AG09309 (cell line): ENCODE results near the gene SMARCC2.
"Not testable (repeated sequence)": the region's sequence is repeated elsewhere in the genome, so short reads cannot be mapped to it uniquely, and the experiment has no call there.

ENCODE experiments used
- DNase-seq: peaks from one replicate; pipeline ENCODE4 v3.0.0-alpha.2; 2010; ENCODE audit warnings: low read depth
- H3K4me3 ChIP-seq: 2 replicates; pipeline ENCODE4 v1.5.1; 2011; ENCODE audit warnings: mild to moderate bottlenecking, low read depth, low read length, moderate library complexity; ENCODE audit not compliant: control insufficient read depth
- CTCF ChIP-seq: IDR thresholded peaks from 2 replicates; pipeline ENCODE4 v1.5.1; 2011; ENCODE audit warnings: mild to moderate bottlenecking, low read depth, low read length, inconsistent platforms; ENCODE audit not compliant: insufficient read depth, control insufficient read depth; ENCODE audit errors: missing control alignments

SMARCC2 gene

GRCh38 chr12:56157201-56158028, 31.9 kb downstream of the SMARCC2 start:
- H3K4me3 ChIP-seq = peak overlapping the region; percentile 62
- DNase-seq = peak; percentile 46
- TF ChIP-seq CTCF = peak; percentile 70

DNA sequence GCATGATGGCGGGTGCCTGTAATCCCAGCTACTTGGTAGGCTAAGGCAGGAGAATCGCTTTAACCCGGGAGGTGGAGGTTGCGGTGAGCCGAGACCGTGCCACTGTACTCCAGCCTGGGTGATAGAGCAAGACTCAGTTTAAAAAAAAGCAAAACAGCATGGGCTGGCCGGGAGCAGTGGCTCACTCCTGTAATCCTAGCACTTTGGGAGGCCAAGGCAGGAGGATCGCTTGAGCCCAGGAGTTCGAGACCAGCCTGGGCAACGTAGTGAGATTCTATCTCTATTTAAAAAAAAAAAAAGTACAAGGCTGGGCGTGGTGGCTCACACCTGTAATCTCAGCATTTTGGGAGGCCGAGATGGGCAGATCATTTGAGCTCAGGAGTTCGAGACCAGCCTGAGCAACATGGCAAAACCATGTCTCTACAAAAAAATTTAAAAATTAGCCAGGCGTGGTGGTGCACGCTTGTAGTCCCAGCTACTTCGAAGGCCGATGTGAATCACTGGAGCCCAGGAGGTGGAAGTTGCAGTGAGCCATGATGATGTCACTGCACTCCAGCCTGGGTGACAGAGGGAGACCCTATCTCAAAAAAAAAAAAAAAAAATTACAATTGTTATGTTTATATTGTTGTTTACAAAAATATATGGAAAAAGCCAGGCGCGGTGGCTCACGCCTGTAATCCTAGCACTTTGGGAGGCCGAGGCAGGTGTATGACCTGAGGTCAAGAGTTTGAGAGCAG, 32.7 kb downstream of the SMARCC2 start:
- peak overlapping the region; percentile 62; the same call in 1 of the 2 replicates for H3K4me3 ChIP-seq
- not testable (repeated sequence) for DNase-seq

DNA sequence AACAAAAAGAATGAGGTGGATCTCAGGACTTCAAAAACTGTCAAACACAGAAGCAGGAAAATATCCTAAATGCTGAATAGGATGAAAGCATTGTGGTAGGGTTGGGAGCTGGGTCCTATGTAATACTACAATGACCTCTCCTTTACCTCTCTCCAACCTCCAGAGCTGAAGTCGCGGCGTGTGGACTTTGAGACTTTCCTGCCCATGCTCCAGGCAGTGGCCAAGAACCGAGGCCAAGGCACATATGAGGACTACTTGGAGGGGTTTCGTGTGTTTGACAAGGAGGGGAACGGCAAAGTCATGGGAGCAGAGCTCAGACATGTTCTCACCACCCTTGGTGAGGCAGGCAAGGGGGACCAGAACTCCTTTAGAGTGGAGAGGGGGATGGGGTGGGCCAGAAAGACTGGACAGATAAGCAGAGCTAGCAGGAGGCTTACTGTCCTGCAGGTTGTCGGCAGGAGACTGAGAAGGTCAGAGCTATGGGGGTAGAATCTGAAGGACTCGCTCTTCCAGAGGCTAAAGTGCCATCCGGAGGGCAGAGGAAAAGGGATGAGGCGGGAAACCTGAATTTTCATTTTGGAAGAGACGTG, 33.9 kb downstream of the SMARCC2 start:
- no peak overlapping the region for H3K4me3 ChIP-seq
- no peak for TF ChIP-seq CTCF
- DNase-seq = no peak

- TF ChIP-seq CTCF = no peak
- no peak for DNase-seq
- no peak overlapping the region for H3K4me3 ChIP-seq
Observed at GRCh38 chr12:56154818-56155217, 34.5 kb downstream of the SMARCC2 start.

DNA sequence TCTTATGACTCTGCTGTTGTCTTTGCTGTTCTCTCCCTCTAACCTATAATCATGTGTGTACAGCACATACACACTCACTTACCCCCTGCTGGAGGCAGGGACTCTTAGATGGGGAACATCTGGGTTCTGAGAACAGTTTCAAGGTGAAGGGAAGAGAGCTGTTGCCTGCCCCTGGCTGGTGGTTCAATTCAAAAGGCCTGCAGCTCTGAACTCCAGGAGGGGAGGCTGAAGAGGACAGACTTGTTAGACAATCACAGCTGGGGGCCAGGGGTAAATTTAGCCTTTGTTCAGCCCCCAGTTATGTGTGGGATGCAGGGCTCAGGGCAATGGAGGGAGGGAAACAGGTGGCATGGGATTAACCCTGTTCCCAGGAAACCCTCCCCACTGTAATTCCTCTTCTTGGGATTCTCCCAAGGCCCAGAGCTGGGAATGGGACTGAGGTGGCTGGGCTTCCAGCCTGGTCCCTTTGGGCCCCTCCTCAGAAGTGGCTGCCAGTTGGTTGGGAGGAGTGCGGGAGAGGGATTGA, 35.0 kb downstream of the SMARCC2 start:
- no peak for DNase-seq
- TF ChIP-seq CTCF = no peak
- H3K4me3 ChIP-seq = no peak overlapping the region

- DNase-seq = no peak
- no peak for TF ChIP-seq CTCF
- H3K4me3 ChIP-seq = no peak overlapping the region
Observed at GRCh38 chr12:56153678-56154065, 35.6 kb downstream of the SMARCC2 start.
